Sigmoid colon (tissue), 4 donors: Measurements from ENCODE around the gene PRRT4.

Experiments
- POLR2A ChIP-seq, 2 donors: fragments of 450-650 bp; IDR thresholded peaks; one replicate each; pipeline ENCODE4 v1.6.1; 2016; ENCODE audit warnings: antibody characterized with exemption in 2 of 2, mild to moderate bottlenecking in 2 of 2, moderate library complexity in 2 of 2
- POLR2AphosphoS5 ChIP-seq, 4 donors: sonication (generic); formaldehyde crosslinking; IDR thresholded peaks; one replicate each; pipeline ENCODE4 v1.6.1; 2017; ENCODE audit warnings: antibody characterized with exemption in 4 of 4
- TF ChIP-seq, protein P1 (sequence below), 4 experiments: fragments of 450-650 bp in 3 of 4; fragments of 200-600 bp in 1 of 4; IDR thresholded peaks; one replicate each; pipeline ENCODE4 v1.5.1; 2016 to 2019; ENCODE audit warnings: antibody characterized with exemption in 4 of 4, mild to moderate bottlenecking in 3 of 4, moderate library complexity in 2 of 4

DNA sequence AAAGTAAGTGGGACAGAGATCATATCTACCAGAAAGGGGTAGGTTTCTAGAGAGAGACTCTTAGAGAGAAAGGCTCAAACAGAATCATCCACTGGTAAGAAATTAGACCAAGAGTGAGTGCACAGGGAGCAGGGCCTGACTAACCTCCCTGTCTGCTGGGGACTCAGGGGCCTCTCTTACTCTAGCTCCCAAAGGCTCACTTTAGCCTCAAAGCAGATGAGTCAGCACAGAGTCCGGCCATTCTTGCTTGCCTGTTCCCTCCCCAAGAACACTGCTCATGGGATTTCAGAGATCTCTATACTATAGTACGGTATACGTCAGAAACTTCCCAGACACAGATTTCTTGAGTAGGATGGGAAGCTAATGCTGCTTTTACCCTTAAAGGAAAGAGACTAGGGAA, 50.5 kb downstream of the PRRT4 start:
- TF ChIP-seq POLR2A (IDR thresholded peaks at IDR 0.05) (no peak), POLR2AphosphoS5 (IDR thresholded peaks at IDR 0.05) (no peak)
- TF ChIP-seq, protein P1, sequence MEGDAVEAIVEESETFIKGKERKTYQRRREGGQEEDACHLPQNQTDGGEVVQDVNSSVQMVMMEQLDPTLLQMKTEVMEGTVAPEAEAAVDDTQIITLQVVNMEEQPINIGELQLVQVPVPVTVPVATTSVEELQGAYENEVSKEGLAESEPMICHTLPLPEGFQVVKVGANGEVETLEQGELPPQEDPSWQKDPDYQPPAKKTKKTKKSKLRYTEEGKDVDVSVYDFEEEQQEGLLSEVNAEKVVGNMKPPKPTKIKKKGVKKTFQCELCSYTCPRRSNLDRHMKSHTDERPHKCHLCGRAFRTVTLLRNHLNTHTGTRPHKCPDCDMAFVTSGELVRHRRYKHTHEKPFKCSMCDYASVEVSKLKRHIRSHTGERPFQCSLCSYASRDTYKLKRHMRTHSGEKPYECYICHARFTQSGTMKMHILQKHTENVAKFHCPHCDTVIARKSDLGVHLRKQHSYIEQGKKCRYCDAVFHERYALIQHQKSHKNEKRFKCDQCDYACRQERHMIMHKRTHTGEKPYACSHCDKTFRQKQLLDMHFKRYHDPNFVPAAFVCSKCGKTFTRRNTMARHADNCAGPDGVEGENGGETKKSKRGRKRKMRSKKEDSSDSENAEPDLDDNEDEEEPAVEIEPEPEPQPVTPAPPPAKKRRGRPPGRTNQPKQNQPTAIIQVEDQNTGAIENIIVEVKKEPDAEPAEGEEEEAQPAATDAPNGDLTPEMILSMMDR (IDR thresholded peaks at IDR 0.05), result no peak
